PC-3 (cell line): ENCODE results near the gene FAM53C. TPM values are rescaled to one million over a fixed set of nuclear protein-coding genes. Genes with fewer than 3 reads are reported as not detected.
"Not testable (repeated sequence)": the region's sequence is repeated elsewhere in the genome, so short reads cannot be mapped to it uniquely, and the experiment has no call there.

Source experiments
- ATAC-seq: fragments of 200-7000 bp; cut with Tn5 transposase; 2 replicates; pipeline ENCODE4 v1.9.1; 2020; ENCODE audit warnings: mild to moderate bottlenecking, moderate library complexity
- BruUV-seq: library from RNA; stranded (reverse); fragments of 400-500 nt; replicated peaks from 2 replicates; lab custom pipeline; 2021; lab: Mats Ljungman, UMichigan
- CTCF ChIA-PET: fragments of 300-600 bp; sonication (Branson Sonifier 250); formaldehyde crosslinking; loops from one replicate; lab custom pipeline; 2022; ENCODE audit warnings: antibody characterized with exemption; lab: Charles Lee
- POLR2A ChIA-PET: fragments of 300-600 bp; sonication (Branson Sonifier 250); formaldehyde crosslinking; loops from one replicate; lab custom pipeline; 2022; ENCODE audit warnings: antibody characterized with exemption; ENCODE audit not compliant: unreplicated experiment; lab: Charles Lee
- DNase-seq: peaks from one replicate; pipeline ENCODE4 v3.0.0-alpha.2; 2015
- H2AFZ ChIP-seq: fragments of 300-600 bp; sonication (generic); 2 replicates; pipeline ENCODE4 v1.6.0; 2016; ENCODE audit warnings: antibody characterized with exemption, low read length
- H3F3A ChIP-seq: fragments of 300-600 bp; sonication (generic); one replicate; pipeline ENCODE4 v1.6.0; 2017; ENCODE audit warnings: antibody characterized with exemption, low read length, control low read depth, mild to moderate bottlenecking; ENCODE audit not compliant: unreplicated experiment
- H3K27ac ChIP-seq: fragments of 300-600 bp; sonication (generic); 2 replicates; pipeline ENCODE4 v1.5.1; 2016; ENCODE audit warnings: mild to moderate bottlenecking, low read length
- H3K27me3 ChIP-seq: fragments of 300-600 bp; sonication (generic); 2 replicates; pipeline ENCODE4 v1.6.1; 2016; ENCODE audit warnings: low read length, mixed read lengths
- H3K36me3 ChIP-seq: fragments of 300-600 bp; sonication (generic); 2 replicates; pipeline ENCODE4 v1.6.1; 2016; ENCODE audit warnings: low read depth, mixed run types, low read length, mixed read lengths
- H3K4me1 ChIP-seq: fragments of 300-600 bp; sonication (generic); 2 replicates; pipeline ENCODE4 v1.5.1; 2016; ENCODE audit warnings: low read length; ENCODE audit not compliant: insufficient read depth
- H3K4me2 ChIP-seq: fragments of 300-600 bp; sonication (generic); 2 replicates; pipeline ENCODE4 v1.6.0; 2016; ENCODE audit warnings: low read length
- H3K4me3 ChIP-seq: fragments of 300-600 bp; sonication (generic); 2 replicates; pipeline ENCODE4 v1.5.1; 2016; ENCODE audit warnings: mild to moderate bottlenecking, low read length, mixed read lengths
- H3K79me2 ChIP-seq: fragments of 300-600 bp; sonication (generic); 2 replicates; pipeline ENCODE4 v1.6.1; 2017; ENCODE audit warnings: low read length, mixed read lengths
- H3K9ac ChIP-seq: fragments of 300-600 bp; sonication (generic); 2 replicates; pipeline ENCODE4 v1.6.0; 2016; ENCODE audit warnings: mild to moderate bottlenecking, low read length
- H3K9me2 ChIP-seq: fragments of 300-600 bp; sonication (generic); replicated peaks from 2 replicates; pipeline ENCODE4 v1.6.1; 2016; ENCODE audit warnings: mixed run types, low read length, mixed read lengths
- H3K9me3 ChIP-seq: fragments of 300-600 bp; sonication (generic); 2 replicates; pipeline ENCODE4 v1.6.1; 2016; ENCODE audit warnings: low read length, mixed read lengths
- H4K20me1 ChIP-seq: fragments of 300-600 bp; sonication (generic); 2 replicates; pipeline ENCODE4 v1.6.1; 2016; ENCODE audit warnings: low read length, mixed read lengths
- EZH2 ChIP-seq: fragments of 300-600 bp; sonication (generic); IDR thresholded peaks from one replicate; pipeline ENCODE4 v1.6.1; 2017; ENCODE audit warnings: antibody characterized with exemption, mild to moderate bottlenecking, low read length; ENCODE audit not compliant: unreplicated experiment
- EZH2phosphoT487 ChIP-seq: fragments of 300-600 bp; sonication (generic); IDR thresholded peaks from 2 replicates; pipeline ENCODE4 v1.6.1; 2018; ENCODE audit warnings: mild to moderate bottlenecking, antibody characterized with exemption, low read length, borderline replicate concordance
- intact Hi-C: fragments of 100-400 bp; cut with micrococcal nuclease; formaldehyde crosslinking; loops from 2 replicates; pipeline ENCODE4 v1.9.0; 2023
- total RNA-seq: library from RNA; depleted of rRNA; stranded (reverse); fragments of >200 nt; gene quantifications from 2 replicates; pipeline ENCODE4 v1.2.3, GENCODE V29; 2014
- TF ChIP-seq, protein P1 (sequence below): fragments of 300-600 bp; sonication (generic); conservative IDR thresholded peaks from 2 replicates; pipeline ENCODE4 v1.5.1; 2017; ENCODE audit warnings: antibody characterized with exemption, low read depth, mild to moderate bottlenecking, low read length

The FAM53C gene
- total RNA-seq, 1 experiment from 2014 or later: 26.6 TPM

DNA sequence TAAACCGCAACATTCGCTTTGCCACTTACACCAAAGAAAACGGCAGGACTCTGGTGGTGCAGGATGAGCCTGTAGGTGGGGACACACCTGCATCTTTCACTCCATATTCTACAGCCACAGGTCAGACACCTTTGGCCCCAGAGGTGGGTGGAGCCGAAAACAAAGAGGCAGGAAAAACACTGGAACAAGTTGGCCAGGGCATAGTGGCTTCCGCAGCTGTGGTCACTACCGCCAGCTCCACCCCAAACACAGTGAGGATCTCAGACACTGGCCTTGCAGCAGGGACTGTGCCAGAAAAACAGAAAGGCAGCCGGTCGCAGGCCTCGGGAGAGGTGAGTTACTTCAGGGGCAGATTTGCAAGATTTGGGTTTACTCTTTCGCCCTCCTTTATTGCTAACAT lies 48.2 kb downstream of the FAM53C start:
- no peaks in the 10 kb centered on the region for H3F3A ChIP-seq
- H3K79me2 ChIP-seq: no peaks in the 10 kb centered on the region
- CTCF ChIA-PET: no interaction called here
- no peak overlapping the region for H2AFZ ChIP-seq
- no peaks in the 10 kb centered on the region; the same call in 1 of the 2 replicates for H3K36me3 ChIP-seq
- no peak overlapping the region for H3K4me3 ChIP-seq
- intact Hi-C loops: no loop called here
- no peaks in the 10 kb centered on the region for H4K20me1 ChIP-seq
- no peaks in the 10 kb centered on the region for H3K27me3 ChIP-seq
- DNase-seq (no peak), ATAC-seq (no peak)
- H3K9me3 ChIP-seq: no peaks in the 10 kb centered on the region
- POLR2A ChIA-PET: no interaction called here
- BruUV-seq: no TSS peak
- H3K9ac ChIP-seq: no peak overlapping the region
- TF ChIP-seq EZH2phosphoT487: no peak
- no peak for TF ChIP-seq EZH2
- TF ChIP-seq, protein P1, sequence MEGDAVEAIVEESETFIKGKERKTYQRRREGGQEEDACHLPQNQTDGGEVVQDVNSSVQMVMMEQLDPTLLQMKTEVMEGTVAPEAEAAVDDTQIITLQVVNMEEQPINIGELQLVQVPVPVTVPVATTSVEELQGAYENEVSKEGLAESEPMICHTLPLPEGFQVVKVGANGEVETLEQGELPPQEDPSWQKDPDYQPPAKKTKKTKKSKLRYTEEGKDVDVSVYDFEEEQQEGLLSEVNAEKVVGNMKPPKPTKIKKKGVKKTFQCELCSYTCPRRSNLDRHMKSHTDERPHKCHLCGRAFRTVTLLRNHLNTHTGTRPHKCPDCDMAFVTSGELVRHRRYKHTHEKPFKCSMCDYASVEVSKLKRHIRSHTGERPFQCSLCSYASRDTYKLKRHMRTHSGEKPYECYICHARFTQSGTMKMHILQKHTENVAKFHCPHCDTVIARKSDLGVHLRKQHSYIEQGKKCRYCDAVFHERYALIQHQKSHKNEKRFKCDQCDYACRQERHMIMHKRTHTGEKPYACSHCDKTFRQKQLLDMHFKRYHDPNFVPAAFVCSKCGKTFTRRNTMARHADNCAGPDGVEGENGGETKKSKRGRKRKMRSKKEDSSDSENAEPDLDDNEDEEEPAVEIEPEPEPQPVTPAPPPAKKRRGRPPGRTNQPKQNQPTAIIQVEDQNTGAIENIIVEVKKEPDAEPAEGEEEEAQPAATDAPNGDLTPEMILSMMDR: no peak
- no peak overlapping the region for H3K4me2 ChIP-seq
- no peaks in the 10 kb centered on the region for H3K9me2 ChIP-seq
- no peaks in the 10 kb centered on the region for H3K4me1 ChIP-seq
- no peak overlapping the region for H3K27ac ChIP-seq

- no peaks in the 10 kb centered on the region for H3K4me1 ChIP-seq
- no peaks in the 10 kb centered on the region for H3K27me3 ChIP-seq
- H3K9me2 ChIP-seq: no peaks in the 10 kb centered on the region
- H3K4me3 ChIP-seq: no peak overlapping the region
- H3K27ac ChIP-seq: no peak overlapping the region
- ChIA-PET CTCF (no interaction called here), POLR2A (no interaction called here)
- H3K79me2 ChIP-seq: no peaks in the 10 kb centered on the region
- intact Hi-C loops: no loop called here
- H3K9ac ChIP-seq: no peak overlapping the region
- H3K36me3 ChIP-seq: peaks cover 9% of the 10 kb centered on the region; the same call in 1 of the 2 replicates
- ATAC-seq (no peak), DNase-seq (no peak)
- no peak overlapping the region for H3K4me2 ChIP-seq
- no peak overlapping the region for H2AFZ ChIP-seq
- H3F3A ChIP-seq: no peaks in the 10 kb centered on the region
- H3K9me3 ChIP-seq: no peaks in the 10 kb centered on the region
- no peak for TF ChIP-seq EZH2phosphoT487
- TF ChIP-seq, protein P1: no peak
- TF ChIP-seq EZH2: no peak
- no peaks in the 10 kb centered on the region for H4K20me1 ChIP-seq
- BruUV-seq: no TSS peak
These were observed 51.3 kb downstream of the FAM53C start for GRCh38 chr5:138389332-138389731.

DNA sequence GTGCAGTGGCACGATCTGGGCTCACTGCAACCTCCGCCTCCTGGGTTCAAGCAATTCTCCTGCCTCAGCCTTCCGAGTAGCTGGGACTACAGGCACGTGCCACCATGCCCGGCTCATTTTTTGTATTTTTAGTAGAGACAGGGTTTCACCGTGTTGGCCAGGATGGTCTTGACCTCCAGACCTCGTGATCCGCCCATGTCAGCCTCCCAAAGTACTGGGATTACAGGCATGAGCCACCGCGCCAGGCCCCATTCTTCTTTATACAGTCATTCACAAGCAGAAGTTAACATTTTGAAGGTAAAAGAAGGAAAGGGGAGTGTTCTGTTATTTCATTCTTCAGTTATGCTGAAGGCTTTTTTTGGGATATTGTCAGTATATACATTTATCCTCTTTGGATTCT lies 51.8 kb downstream of the FAM53C start:
- intact Hi-C loops, H3K4me3 ChIP-seq, H3K9me3 ChIP-seq, ATAC-seq, H2AFZ ChIP-seq, POLR2A ChIA-PET, H4K20me1 ChIP-seq, H3K9me2 ChIP-seq, CTCF ChIA-PET, H3F3A ChIP-seq, H3K9ac ChIP-seq, H3K79me2 ChIP-seq, BruUV-seq, H3K27me3 ChIP-seq, H3K27ac ChIP-seq, H3K4me1 ChIP-seq, H3K36me3 ChIP-seq, H3K4me2 ChIP-seq, DNase-seq: not testable (repeated sequence)
